ENCODE data around the gene ASTN2. TPM values are rescaled to one million over a fixed set of nuclear protein-coding genes. Genes with fewer than 3 reads are reported as not detected.

Gene ASTN2
- polyA plus RNA-seq, 4 donors = 13.7 to 15.5 (median 14.5) TPM

GRCh38 chr9:117305454-117305853, 109.4 kb downstream of the ASTN2 start:
- no peak for DNase-seq (ENCODE audit: low read depth in 4 of 4, low spot score in 2 of 4)

GRCh38 chr9:117304549-117304948, 110.3 kb downstream of the ASTN2 start:
- DNase-seq (ENCODE audit: low read depth in 4 of 4, low spot score in 2 of 4) = no peak

DNA sequence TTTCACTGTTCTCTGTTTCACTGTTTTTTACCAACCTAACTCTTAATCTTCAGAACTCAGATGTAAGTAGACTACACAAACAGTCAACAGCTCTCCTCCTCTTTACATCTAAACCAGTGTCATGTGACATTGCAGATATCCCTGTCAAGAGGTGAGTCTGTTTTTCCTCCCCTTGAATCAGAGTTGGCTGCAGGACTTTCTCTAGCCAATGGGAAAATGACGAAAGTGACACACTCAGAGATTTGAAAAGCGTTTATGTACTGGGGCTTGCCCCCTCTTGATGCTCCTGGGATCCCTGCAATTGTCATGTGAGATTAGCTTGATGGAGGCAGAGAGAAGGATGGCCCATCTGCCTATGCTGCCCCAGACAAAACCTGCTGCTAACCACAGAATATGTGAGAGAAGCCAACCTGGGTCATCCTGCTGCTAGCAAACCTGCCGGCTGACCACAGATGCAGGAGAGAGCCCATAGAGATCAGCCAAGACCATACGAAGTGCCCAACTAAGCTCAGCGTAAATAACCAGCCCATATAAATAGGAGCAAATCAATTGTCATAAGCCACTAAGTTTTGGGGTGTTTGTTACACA, 111.1 kb downstream of the ASTN2 start:
- DNase-seq (ENCODE audit: low read depth in 4 of 4, low spot score in 2 of 4) = no peak

DNA sequence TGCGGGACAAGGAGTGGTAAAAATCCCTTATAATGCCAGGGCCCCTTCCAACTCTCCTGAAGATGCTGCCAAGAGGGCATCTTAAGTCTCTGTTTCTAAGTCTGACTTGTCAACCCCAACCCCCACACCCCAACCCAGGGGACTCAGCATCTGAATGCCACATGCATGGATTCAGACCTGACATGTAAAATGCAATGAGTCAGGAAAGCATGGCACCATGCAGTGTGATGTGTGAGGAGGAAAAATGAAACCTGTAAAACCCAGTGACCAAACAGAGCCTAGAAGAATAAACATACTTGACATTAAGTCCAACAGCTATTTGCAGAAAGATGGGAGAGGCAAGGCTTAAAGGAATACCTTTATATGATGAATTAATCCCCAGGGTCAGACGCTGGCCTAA, 112.4 kb downstream of the ASTN2 start:
- no peak for DNase-seq (ENCODE audit: low read depth in 4 of 4, low spot score in 2 of 4)

- no peak for DNase-seq (ENCODE audit: low read depth in 4 of 4, low spot score in 2 of 4)
These were observed 114.3 kb downstream of the ASTN2 start for GRCh38 chr9:117300371-117301110.

- no peak for DNase-seq (ENCODE audit: low read depth in 4 of 4, low spot score in 2 of 4)
These were observed 118.4 kb downstream of the ASTN2 start for GRCh38 chr9:117296453-117296852.

- DNase-seq (ENCODE audit: low read depth in 4 of 4, low spot score in 2 of 4) = no peak
These were observed 121.4 kb downstream of the ASTN2 start for GRCh38 chr9:117293206-117294114.

DNA sequence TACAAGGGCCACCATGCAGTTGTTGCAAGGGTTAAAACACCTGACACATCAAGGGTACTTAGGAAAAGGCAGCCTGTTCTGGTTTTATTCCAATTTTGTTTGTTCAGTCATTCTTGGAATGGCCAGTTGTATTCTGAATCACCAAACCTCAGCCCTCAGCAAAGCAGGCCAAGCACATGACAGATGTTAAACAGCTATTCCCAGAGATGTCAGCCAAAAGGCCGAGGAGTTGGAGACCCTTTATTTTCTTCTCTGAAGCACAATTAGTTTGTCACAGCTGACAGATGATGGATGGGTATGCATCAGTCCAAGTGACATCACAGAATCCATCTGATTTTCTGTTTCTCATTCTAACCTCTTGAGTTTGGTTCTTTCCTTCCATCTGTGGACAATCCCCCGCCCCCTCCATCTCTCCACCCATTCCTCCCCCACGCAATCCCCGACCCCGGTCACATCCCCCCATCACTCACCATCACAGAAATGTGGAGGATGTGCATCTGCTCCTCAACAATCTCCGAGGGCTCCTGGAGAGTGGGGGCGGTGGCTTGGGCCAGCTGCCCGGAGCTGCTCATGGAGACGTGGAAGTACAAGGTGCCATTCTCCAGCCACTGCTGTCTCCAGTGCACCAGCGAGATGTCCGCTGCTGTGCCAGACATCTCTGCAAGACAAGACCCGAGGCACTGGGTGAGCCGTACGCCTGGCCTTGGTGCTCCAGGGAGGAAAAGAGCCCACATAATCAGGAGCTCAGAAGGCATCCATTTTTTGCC, 123.8 kb downstream of the ASTN2 start:
- DNase-seq (ENCODE audit: low read depth in 4 of 4, low spot score in 2 of 4) = no peak

DNA sequence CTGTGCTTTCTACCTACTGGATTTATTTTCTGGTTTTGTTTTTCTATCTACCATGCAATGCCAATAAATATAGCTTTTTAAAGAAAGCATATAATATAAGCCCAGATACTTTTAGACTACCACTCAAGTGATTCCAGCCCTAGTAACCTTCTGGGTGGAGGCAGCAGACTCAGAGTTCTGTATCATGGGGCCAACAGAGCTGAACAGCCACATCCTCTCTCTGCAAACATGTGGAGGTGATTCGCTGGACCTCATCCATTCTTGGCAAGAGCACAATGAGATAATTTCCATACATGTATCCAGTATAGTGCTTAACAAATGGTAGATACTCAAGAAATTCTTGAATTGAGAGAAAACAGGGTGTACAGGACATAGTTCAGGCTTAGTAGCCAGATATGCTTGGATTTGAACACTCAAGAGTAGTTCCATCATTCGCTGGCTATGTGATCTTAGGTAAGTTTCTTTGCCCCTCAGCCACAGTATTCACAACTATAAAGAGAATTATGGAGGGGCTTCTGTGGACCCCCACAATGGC, 124.5 kb downstream of the ASTN2 start:
- DNase-seq (ENCODE audit: low read depth in 4 of 4, low spot score in 2 of 4) = no peak

DNA sequence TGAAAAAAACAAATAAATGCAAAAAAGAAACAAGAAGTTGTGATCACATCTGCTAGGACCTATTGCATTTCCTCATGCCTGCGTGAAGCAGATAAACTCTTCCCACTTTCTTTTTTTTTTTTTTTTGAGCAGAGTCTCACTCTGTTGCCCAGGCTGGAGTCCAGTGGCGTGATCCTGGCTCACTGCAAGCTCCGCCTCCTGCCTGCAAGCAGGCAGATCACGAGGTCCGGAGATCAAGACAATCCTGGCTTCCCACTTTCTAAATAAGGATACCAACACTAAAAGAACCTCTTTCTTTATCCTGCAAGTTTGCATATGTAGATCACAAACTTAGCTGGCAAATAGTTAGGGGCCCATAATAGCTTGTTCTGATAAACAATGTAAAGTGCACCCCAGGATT, 128.6 kb downstream of the ASTN2 start:
- no peak for DNase-seq (ENCODE audit: low read depth in 4 of 4, low spot score in 2 of 4)

GRCh38 chr9:117284414-117284813, 130.4 kb downstream of the ASTN2 start:
- DNase-seq (ENCODE audit: low read depth in 4 of 4, low spot score in 2 of 4) = no peak

GRCh38 chr9:117282541-117282940, 132.3 kb downstream of the ASTN2 start:
- DNase-seq (ENCODE audit: low read depth in 4 of 4, low spot score in 2 of 4) = no peak

GRCh38 chr9:117278471-117279035, 136.3 kb downstream of the ASTN2 start:
- DNase-seq (ENCODE audit: low read depth in 4 of 4, low spot score in 2 of 4) = no peak

- no peak for DNase-seq (ENCODE audit: low read depth in 4 of 4, low spot score in 2 of 4)
These were observed 136.8 kb downstream of the ASTN2 start for GRCh38 chr9:117278020-117278419.

DNA sequence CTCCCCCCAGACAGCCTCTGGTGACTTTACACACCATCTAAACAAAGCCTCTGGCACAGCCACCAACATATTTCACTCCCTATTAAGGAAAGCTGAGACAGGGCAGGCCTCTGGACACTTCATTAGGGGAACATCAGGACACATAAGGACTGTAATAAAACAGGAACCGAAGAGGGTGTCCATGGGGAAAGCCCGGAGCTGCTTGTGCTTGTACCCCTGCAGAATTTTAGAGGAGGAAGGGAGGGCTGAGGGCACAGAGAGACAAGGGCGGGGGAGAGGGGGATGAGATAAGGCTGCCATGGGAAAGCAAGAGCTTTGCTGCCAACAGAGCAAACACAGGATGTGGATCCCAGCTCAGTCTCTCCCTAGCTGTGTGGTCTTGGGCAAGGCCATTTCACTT, 138.4 kb downstream of the ASTN2 start:
- no peak for DNase-seq (ENCODE audit: low read depth in 4 of 4, low spot score in 2 of 4)

DNA sequence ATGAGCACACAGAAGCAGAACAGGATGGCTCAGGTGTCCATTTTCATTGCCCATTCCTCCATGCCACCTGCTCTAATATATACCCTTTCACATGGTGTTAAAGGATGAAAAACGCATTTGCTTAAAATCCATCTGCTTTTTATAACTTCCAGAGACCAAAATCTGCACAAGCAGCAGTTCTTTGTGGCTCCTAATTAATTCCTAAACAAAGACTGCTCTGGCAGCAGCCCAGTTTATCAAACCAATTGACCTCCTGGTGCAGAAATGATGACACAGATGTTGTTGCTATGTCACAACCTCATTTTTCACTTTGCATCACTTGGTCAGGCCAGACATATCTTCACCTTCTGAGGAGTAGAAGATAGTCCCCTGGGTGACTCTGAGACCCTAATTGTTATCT, 141.2 kb downstream of the ASTN2 start:
- no peak for DNase-seq (ENCODE audit: low read depth in 4 of 4, low spot score in 2 of 4)

DNA sequence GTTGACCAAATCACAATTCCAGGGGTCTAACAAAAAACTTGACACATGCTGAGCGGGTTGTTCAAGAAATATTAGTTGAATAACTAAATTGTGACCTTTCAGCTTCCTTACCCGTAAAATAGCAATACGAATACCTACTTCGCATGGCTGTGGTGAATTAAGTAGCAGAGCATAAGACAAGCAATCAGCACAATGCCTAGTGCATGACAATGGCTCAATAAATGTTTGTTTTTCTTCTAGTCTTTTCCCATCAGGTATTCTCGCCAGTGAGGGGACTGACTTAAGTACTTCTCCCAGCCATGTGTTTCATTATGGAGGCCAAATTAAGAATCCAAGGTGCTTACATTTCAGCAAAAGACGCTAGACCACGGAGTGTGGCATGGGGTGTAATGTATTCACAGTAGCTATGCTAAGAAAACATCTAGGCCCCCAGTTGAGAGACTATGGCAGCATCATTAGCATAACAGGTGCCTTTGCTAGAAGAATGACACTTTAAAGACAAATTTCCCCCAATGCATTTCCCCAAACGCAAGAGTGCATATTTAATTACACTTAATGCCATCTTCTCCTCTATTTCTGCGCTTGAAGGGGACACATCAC, 145.9 kb downstream of the ASTN2 start:
- DNase-seq (ENCODE audit: low read depth in 4 of 4, low spot score in 2 of 4) = no peak

GRCh38 chr9:117266855-117267497, 147.9 kb downstream of the ASTN2 start:
- no peak for DNase-seq (ENCODE audit: low read depth in 4 of 4, low spot score in 2 of 4)

GRCh38 chr9:117265253-117265652, 149.6 kb downstream of the ASTN2 start:
- DNase-seq (ENCODE audit: low read depth in 4 of 4, low spot score in 2 of 4) = no peak
